HCT116 (cell line): ENCODE measurements around the gene RFX2. TPM values are rescaled to one million over a fixed set of nuclear protein-coding genes. Genes with fewer than 3 reads are reported as not detected.

Source experiments
- ATAC-seq: fragments of 200-7000 bp; cut with Tn5 transposase; 2 replicates; pipeline ENCODE4 v1.9.1; 2020; ENCODE audit warnings: mild to moderate bottlenecking, moderate library complexity
- BruUV-seq: library from RNA; stranded (reverse); fragments of 400-500 nt; replicated peaks from 2 replicates; lab custom pipeline; 2021; lab: Mats Ljungman, UMichigan
- CTCF ChIA-PET: fragments of 300-600 bp; sonication (Branson Sonifier 250); formaldehyde crosslinking; loops from one replicate; lab custom pipeline; 2021; ENCODE audit warnings: antibody characterized with exemption; lab: Charles Lee
- POLR2A ChIA-PET: fragments of 300-600, 350-600 bp; sonication (Branson Sonifier 250); formaldehyde crosslinking; loops from one replicate; lab custom pipeline; 2021; ENCODE audit warnings: antibody characterized with exemption; lab: Charles Lee
- RAD21 ChIA-PET, 2 experiments: fragments of 300-600 bp; sonication (Branson Sonifier 250); formaldehyde crosslinking; loops; one replicate each; lab custom pipeline; 2023; ENCODE audit warnings: low total read pairs in 2 of 2; ENCODE audit not compliant: uncharacterized antibody in 2 of 2, unreplicated experiment in 2 of 2, low non-redundant PET in 1 of 2; lab: Charles Lee
- DNase-seq: peaks from one replicate; pipeline ENCODE4 v3.0.0-alpha.2; 2010; ENCODE audit warnings: low read depth, low spot score
- H2AFZ ChIP-seq: fragments of 200-600 bp; shearing (Covaris generic), sonication (generic); 2 replicates; pipeline ENCODE4 v1.6.1; 2017; ENCODE audit warnings: low read depth, mixed run types, mixed read lengths, antibody characterized with exemption, low read length; ENCODE audit not compliant: poor library complexity, severe bottlenecking
- H3K27ac ChIP-seq: 2 replicates; pipeline ENCODE4 v1.5.1; 2012; ENCODE audit warnings: low read depth, low read length
- H3K27me3 ChIP-seq: fragments of 200-600 bp; sonication (generic); 2 replicates; pipeline ENCODE4 v1.6.1; 2016; ENCODE audit warnings: mixed run types, low read length, mixed read lengths; ENCODE audit not compliant: insufficient read depth
- H3K36me3 ChIP-seq, 2 experiments: fragments of 200-500 bp in 1 of 2; fragments of 200-600 bp in 1 of 2; sonication (Bioruptor generic) in 1 of 2; sonication (generic) in 1 of 2; 2 replicates each; pipeline versions ENCODE4 v1.5.1 to v1.6.1; 2014 to 2016; ENCODE audit warnings: low read length in 2 of 2, inconsistent platforms in 1 of 2, mixed read lengths in 1 of 2, mixed run types in 1 of 2; ENCODE audit not compliant: insufficient read depth in 2 of 2, control insufficient read depth in 1 of 2
- H3K4me1 ChIP-seq, 2 experiments: fragments of 200-600 bp in 1 of 2; sonication (generic) in 1 of 2; 2 replicates each; pipeline versions ENCODE4 v1.5.1 to v1.6.1; 2012 to 2017; ENCODE audit warnings: low read length in 2 of 2, inconsistent platforms in 1 of 2, mild to moderate bottlenecking in 1 of 2, mixed read lengths in 1 of 2, mixed run types in 1 of 2, moderate library complexity in 1 of 2; ENCODE audit not compliant: insufficient read depth in 2 of 2, control insufficient read depth in 1 of 2
- H3K4me2 ChIP-seq: fragments of 200-600 bp; sonication (generic); 2 replicates; pipeline ENCODE4 v1.6.1; 2017; ENCODE audit warnings: mixed run types, low read length, mixed read lengths
- H3K4me3 ChIP-seq, 2 experiments: fragments of 200-600 bp in 1 of 2; sonication (generic) in 1 of 2; replicated peaks in 1 of 2; 2 replicates each; pipeline ENCODE4 v1.5.1; 2011 to 2016; ENCODE audit warnings: low read length in 2 of 2, control low read depth in 1 of 2, low read depth in 1 of 2, mild to moderate bottlenecking in 1 of 2, mixed read lengths in 1 of 2, mixed run types in 1 of 2
- H3K79me2 ChIP-seq: fragments of 200-600 bp; sonication (generic); 2 replicates; pipeline ENCODE4 v1.6.1; 2017; ENCODE audit warnings: mild to moderate bottlenecking, mixed run types, low read length, moderate library complexity, mixed read lengths; ENCODE audit not compliant: insufficient read depth
- H3K9ac ChIP-seq: fragments of 200-600 bp; sonication (generic); 2 replicates; pipeline ENCODE4 v1.6.1; 2016; ENCODE audit warnings: low read length, mixed read lengths
- H3K9me2 ChIP-seq: fragments of 200-600 bp; sonication (generic), shearing (Covaris generic); 2 replicates; pipeline ENCODE4 v1.6.1; 2017; ENCODE audit warnings: mixed run types, mild to moderate bottlenecking, moderate library complexity; ENCODE audit not compliant: insufficient read depth
- H3K9me3 ChIP-seq, 2 experiments: fragments of 200-500 bp in 1 of 2; fragments of 200-600 bp in 1 of 2; sonication (Bioruptor generic) in 1 of 2; sonication (generic) in 1 of 2; 2 replicates each; pipeline ENCODE4 v1.6.1; 2014 to 2017; ENCODE audit warnings: low read length in 2 of 2, mixed read lengths in 2 of 2, inconsistent platforms in 1 of 2, low read depth in 1 of 2, mild to moderate bottlenecking in 1 of 2, mixed run types in 1 of 2, moderate library complexity in 1 of 2; ENCODE audit not compliant: control insufficient read depth in 1 of 2, insufficient read depth in 1 of 2
- H4K20me1 ChIP-seq: fragments of 200-600 bp; sonication (generic), shearing (Covaris generic); 2 replicates; pipeline ENCODE4 v1.6.1; 2017; ENCODE audit warnings: mixed run types, mild to moderate bottlenecking, moderate library complexity; ENCODE audit not compliant: insufficient read depth
- CBX3 ChIP-seq: IDR thresholded peaks from 2 replicates; pipeline ENCODE4 v1.6.1; 2012; ENCODE audit warnings: low read depth
- EGR1 ChIP-seq: IDR thresholded peaks from 2 replicates; pipeline ENCODE4 v1.6.1; 2012; ENCODE audit warnings: low read depth
- EZH2 ChIP-seq: fragments of 200-600 bp; sonication (generic); IDR thresholded peaks from 2 replicates; pipeline ENCODE4 v1.6.1; 2017; ENCODE audit warnings: antibody characterized with exemption, mixed run types
- FOSL1 ChIP-seq: IDR thresholded peaks from 2 replicates; pipeline ENCODE4 v1.6.1; 2012; ENCODE audit warnings: low read depth
- RAD21 ChIP-seq: IDR thresholded peaks from 2 replicates; pipeline ENCODE4 v1.6.1; 2012; ENCODE audit warnings: low read depth, mild to moderate bottlenecking
- REST ChIP-seq: IDR thresholded peaks from 2 replicates; pipeline ENCODE4 v1.6.1; 2012; ENCODE audit warnings: low read depth
- SP1 ChIP-seq: IDR thresholded peaks from 2 replicates; pipeline ENCODE4 v1.6.1; 2012; ENCODE audit warnings: low read depth
- SRF ChIP-seq: IDR thresholded peaks from 2 replicates; pipeline ENCODE4 v1.6.1; 2012; ENCODE audit warnings: low read depth
- ZBTB33 ChIP-seq: IDR thresholded peaks from 2 replicates; pipeline ENCODE4 v1.6.1; 2011; ENCODE audit warnings: mild to moderate bottlenecking, low read length, moderate library complexity; ENCODE audit not compliant: insufficient replicate concordance; ENCODE audit errors: extremely low read depth
- ZFX ChIP-seq: fragments of 450-650 bp; IDR thresholded peaks from 2 replicates; pipeline ENCODE4 v1.6.1; 2017
- ZNF274 ChIP-seq: fragments of 200-500 bp; sonication (Bioruptor generic); IDR thresholded peaks from 2 replicates; pipeline ENCODE4 v1.6.1; 2014; ENCODE audit warnings: mild to moderate bottlenecking, low read depth, low read length, inconsistent platforms
- intact Hi-C: fragments of 100-400 bp; cut with micrococcal nuclease; formaldehyde crosslinking; loops from 2 replicates; pipeline ENCODE4 v1.10.0; 2022
- total RNA-seq: library from RNA; stranded (reverse); gene quantifications from one replicate; pipeline ENCODE4 v1.2.1, GENCODE V29; 2021; ENCODE audit not compliant: unreplicated experiment

Gene RFX2
- total RNA-seq, 1 experiment from 2014 or later: 13.7 TPM

GRCh38 chr19:6132482-6132881, 22.2 kb upstream of the RFX2 start:
- Histone ChIP-seq H3K4me3 (no peak overlapping the region), H3K27me3 (peaks cover 6% of the 10 kb centered on the region), H3K9ac (no peak overlapping the region), H3K4me1 (no peaks in the 10 kb centered on the region), H3K79me2 (no peaks in the 10 kb centered on the region), H3K27ac (no peak overlapping the region), H4K20me1 (no peaks in the 10 kb centered on the region), H3K9me3 (no peaks in the 10 kb centered on the region; a peak in 1 of 4 replicates), H3K36me3 (no peaks in the 10 kb centered on the region), H2AFZ (no peak overlapping the region), H3K9me2 (no peaks in the 10 kb centered on the region), H3K4me2 (no peak overlapping the region)
- DNase-seq (no peak), ATAC-seq (no peak)
- POLR2A ChIA-PET: no interaction called here
- RAD21 ChIA-PET: no interaction called here
- intact Hi-C loops: no loop called here
- CTCF ChIA-PET: no interaction called here
- TF ChIP-seq SRF (no peak), FOSL1 (no peak), EZH2 (no peak), SP1 (no peak), RAD21 (no peak), ZFX (no peak), REST (no peak), ZNF274 (no peak), EGR1 (no peak), CBX3 (no peak), ZBTB33 (no peak)
- BruUV-seq: no TSS peak
